ENCODE data around the gene STEAP3. TPM values are rescaled to one million over a fixed set of nuclear protein-coding genes. Genes with fewer than 3 reads are reported as not detected.
"Not testable (repeated sequence)": the region's sequence is repeated elsewhere in the genome, so short reads cannot be mapped to it uniquely, and the experiment has no call there.

Gene STEAP3
- total RNA-seq, 2 donors from 2014 or later, result 4.4 to 7.9 TPM

DNA sequence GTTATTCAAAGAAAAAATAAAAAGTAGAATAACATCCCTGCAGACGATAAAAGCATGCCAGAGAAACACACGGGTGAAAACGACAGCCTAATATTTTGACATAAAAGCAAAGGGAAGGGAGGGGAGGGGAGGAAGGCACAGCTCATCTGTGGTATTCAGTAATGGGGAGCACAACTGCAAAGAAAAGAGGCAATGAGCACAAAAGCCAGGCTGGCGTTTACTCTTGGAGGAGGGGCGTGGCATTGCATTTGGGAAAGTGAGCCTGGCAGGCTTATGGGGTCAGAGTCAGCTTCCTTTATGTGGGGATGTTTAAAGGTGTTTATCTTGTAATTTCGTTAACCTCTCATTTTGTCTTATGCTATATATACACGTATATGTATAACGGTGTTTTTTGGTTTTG is 53.2 kb downstream of the STEAP3 start:
- H3K27me3 Mint-ChIP-seq (ENCODE audit: insufficient read depth), result no peaks in the 10 kb centered on the region
- TF ChIP-seq CTCF (conservative IDR thresholded peaks at IDR 0.05), result no peak
- no peak overlapping the region for H3K27ac ChIP-seq (ENCODE audit: low read depth, low read length)
- no peak overlapping the region for H3K4me3 ChIP-seq (ENCODE audit: low read length)
- H3K27me3 ChIP-seq (ENCODE audit: control insufficient read depth, insufficient read depth, low read length, poor library complexity, severe bottlenecking), result no peaks in the 10 kb centered on the region
- no peak overlapping the region for H3K27ac Mint-ChIP-seq
- no peak overlapping the region for H3K4me3 Mint-ChIP-seq
- no peaks in the 10 kb centered on the region for H3K9me3 ChIP-seq (ENCODE audit: control insufficient read depth, low read length)
- 80 to 82% methylated on average over 5 to 8 of the region's 8 CpGs for WGBS, 2 experiments (ENCODE audit: insufficient coverage in 1 of 2, insufficient read length in 1 of 2)
- H3K9me3 Mint-ChIP-seq, result peaks cover 3% of the 10 kb centered on the region
- H3K4me1 Mint-ChIP-seq, result no peaks in the 10 kb centered on the region
- H3K36me3 Mint-ChIP-seq (ENCODE audit: low read depth), result no peaks in the 10 kb centered on the region
- no peaks in the 10 kb centered on the region for H3K36me3 ChIP-seq (ENCODE audit: control insufficient read depth, insufficient read depth, low read length)
- no peaks in the 10 kb centered on the region for H3K4me1 ChIP-seq (ENCODE audit: control insufficient read depth, insufficient read depth, low read length)
- no peak overlapping the region for H3K9ac ChIP-seq (ENCODE audit: extremely low read depth, low read length, poor library complexity, severe bottlenecking)
- DNase-seq, result peak; percentile 30

- not testable (repeated sequence) for H3K27ac Mint-ChIP-seq; H3K4me1 Mint-ChIP-seq; H3K36me3 Mint-ChIP-seq (ENCODE audit: low read depth); H3K9me3 Mint-ChIP-seq; H3K27ac ChIP-seq (ENCODE audit: low read depth, low read length); H3K9ac ChIP-seq (ENCODE audit: extremely low read depth, low read length, poor library complexity, severe bottlenecking); H3K9me3 ChIP-seq (ENCODE audit: control insufficient read depth, low read length); H3K4me3 Mint-ChIP-seq; H3K27me3 ChIP-seq (ENCODE audit: control insufficient read depth, insufficient read depth, low read length, poor library complexity, severe bottlenecking); H3K36me3 ChIP-seq (ENCODE audit: control insufficient read depth, insufficient read depth, low read length); H3K4me1 ChIP-seq (ENCODE audit: control insufficient read depth, insufficient read depth, low read length); H3K27me3 Mint-ChIP-seq (ENCODE audit: insufficient read depth); H3K4me3 ChIP-seq (ENCODE audit: low read length)
- 71 to 86% methylated on average over 1 to 2 of the region's 2 CpGs for WGBS, 2 experiments (ENCODE audit: insufficient coverage in 1 of 2, insufficient read length in 1 of 2)
- DNase-seq, result peak; percentile 5
Measured at GRCh38 chr2:119278385-119278784, 54.8 kb downstream of the STEAP3 start.

DNA sequence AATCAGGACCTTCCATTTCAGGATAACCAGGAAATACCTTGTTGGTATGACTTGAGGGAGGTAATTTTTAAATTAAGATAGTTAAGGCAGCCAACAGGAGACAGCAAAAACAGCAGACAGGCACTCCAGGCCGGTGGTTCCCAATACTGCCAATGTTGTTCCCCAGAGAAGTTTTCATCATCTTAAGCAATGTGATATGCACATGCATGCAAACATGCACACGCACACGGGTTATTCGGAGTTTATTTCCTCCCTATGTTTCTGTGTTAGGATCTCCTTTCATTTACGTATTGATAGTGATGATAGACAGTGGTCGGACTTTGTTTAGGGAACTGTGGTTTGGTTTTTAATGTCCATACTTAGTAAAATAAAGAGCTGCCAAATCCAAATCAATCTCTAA is 55.3 kb downstream of the STEAP3 start:
- Mint-ChIP-seq H3K4me1 (no peaks in the 10 kb centered on the region), H3K36me3 (ENCODE audit: low read depth) (no peaks in the 10 kb centered on the region), H3K4me3 (no peak overlapping the region), H3K27me3 (ENCODE audit: insufficient read depth) (no peaks in the 10 kb centered on the region), H3K27ac (no peak overlapping the region), H3K9me3 (no peaks in the 10 kb centered on the region)
- Histone ChIP-seq H3K4me1 (ENCODE audit: control insufficient read depth, insufficient read depth, low read length) (no peaks in the 10 kb centered on the region), H3K36me3 (ENCODE audit: control insufficient read depth, insufficient read depth, low read length) (no peaks in the 10 kb centered on the region), H3K27me3 (ENCODE audit: control insufficient read depth, insufficient read depth, low read length, poor library complexity, severe bottlenecking) (no peaks in the 10 kb centered on the region), H3K9ac (ENCODE audit: extremely low read depth, low read length, poor library complexity, severe bottlenecking) (no peak overlapping the region), H3K4me3 (ENCODE audit: low read length) (no peak overlapping the region), H3K9me3 (ENCODE audit: control insufficient read depth, low read length) (no peaks in the 10 kb centered on the region), H3K27ac (ENCODE audit: low read depth, low read length) (no peak overlapping the region)
- peak; percentile 10 for DNase-seq
- WGBS, 2 experiments (ENCODE audit: insufficient coverage in 1 of 2, insufficient read length in 1 of 2), result 96 to 100% methylated on average over 2 to 5 of the region's 6 CpGs
- no peak for TF ChIP-seq CTCF (conservative IDR thresholded peaks at IDR 0.05)

- no peaks in the 10 kb centered on the region for H3K36me3 Mint-ChIP-seq (ENCODE audit: low read depth)
- H3K4me3 ChIP-seq (ENCODE audit: low read length), result no peak overlapping the region
- no peaks in the 10 kb centered on the region for H3K9me3 Mint-ChIP-seq
- H3K9ac ChIP-seq (ENCODE audit: extremely low read depth, low read length, poor library complexity, severe bottlenecking), result no peak overlapping the region
- H3K9me3 ChIP-seq (ENCODE audit: control insufficient read depth, low read length), result no peaks in the 10 kb centered on the region
- no peak overlapping the region for H3K27ac Mint-ChIP-seq
- WGBS, 2 experiments (ENCODE audit: insufficient coverage in 1 of 2, insufficient read length in 1 of 2), result 93 to 96% methylated on average over 5 to 6 of the region's 6 CpGs
- no peaks in the 10 kb centered on the region for H3K4me1 Mint-ChIP-seq
- H3K27me3 ChIP-seq (ENCODE audit: control insufficient read depth, insufficient read depth, low read length, poor library complexity, severe bottlenecking), result no peaks in the 10 kb centered on the region
- no peak overlapping the region for H3K27ac ChIP-seq (ENCODE audit: low read depth, low read length)
- DNase-seq, result peak; percentile 46
- no peak for TF ChIP-seq CTCF (conservative IDR thresholded peaks at IDR 0.05)
- H3K36me3 ChIP-seq (ENCODE audit: control insufficient read depth, insufficient read depth, low read length), result no peaks in the 10 kb centered on the region
- H3K4me1 ChIP-seq (ENCODE audit: control insufficient read depth, insufficient read depth, low read length), result no peaks in the 10 kb centered on the region
- no peaks in the 10 kb centered on the region for H3K27me3 Mint-ChIP-seq (ENCODE audit: insufficient read depth)
- no peak overlapping the region for H3K4me3 Mint-ChIP-seq
Measured at GRCh38 chr2:119279666-119280065, 56.0 kb downstream of the STEAP3 start.
